Activated CD4-positive, alpha-beta T cell treated with anti-CD3 and anti-CD28 coated beads, Interleukin-2, Interleukin-6, amounts not matched to agents 100 ng/mL and 50 ng/mL, durations not matched to agents 16 hours and 8 hours (primary cell): Measurements from ENCODE around the gene RANBP1.

ENCODE experiments used
- DNase-seq: peaks from one replicate; pipeline ENCODE4 v3.0.0-alpha.2; 2020

Gene RANBP1

GRCh38 chr22:20138868-20139267 is 23.0 kb downstream of the RANBP1 start:
- DNase-seq, result no peak

- no peak for DNase-seq
Observed at GRCh38 chr22:20139391-20140106, 23.6 kb downstream of the RANBP1 start.

GRCh38 chr22:20140107-20140445 is 24.2 kb downstream of the RANBP1 start:
- no peak for DNase-seq

GRCh38 chr22:20140521-20140964 is 24.6 kb downstream of the RANBP1 start:
- no peak for DNase-seq

GRCh38 chr22:20141186-20142077 is 25.5 kb downstream of the RANBP1 start:
- no peak for DNase-seq

GRCh38 chr22:20142711-20143621 is 27.1 kb downstream of the RANBP1 start:
- DNase-seq, result no peak

- no peak for DNase-seq
Observed at GRCh38 chr22:20143883-20144665, 28.2 kb downstream of the RANBP1 start.

- no peak for DNase-seq
Observed at GRCh38 chr22:20145206-20145831, 29.4 kb downstream of the RANBP1 start.

- no peak for DNase-seq
Observed at GRCh38 chr22:20145832-20146223, 29.9 kb downstream of the RANBP1 start.

GRCh38 chr22:20146777-20147176 is 30.9 kb downstream of the RANBP1 start:
- no peak for DNase-seq

- DNase-seq, result no peak
Observed at GRCh38 chr22:20147237-20147988, 31.5 kb downstream of the RANBP1 start.

- DNase-seq, result no peak
Observed at GRCh38 chr22:20148414-20148813, 32.5 kb downstream of the RANBP1 start.

GRCh38 chr22:20149257-20150250 is 33.6 kb downstream of the RANBP1 start:
- DNase-seq, result no peak

- no peak for DNase-seq
Observed at GRCh38 chr22:20150381-20151275, 34.7 kb downstream of the RANBP1 start, which contains the start of gene CCDC188. Gene CCDC188, minus strand, starts transcription at chr22:20151055. Its CDS starts 69 bp downstream, at chr22:20150986.

- DNase-seq, result no peak
Observed at GRCh38 chr22:20151276-20151588, 35.3 kb downstream of the RANBP1 start.

GRCh38 chr22:20152464-20152890 is 36.6 kb downstream of the RANBP1 start:
- DNase-seq, result no peak

GRCh38 chr22:20153945-20154344 is 38.0 kb downstream of the RANBP1 start:
- DNase-seq, result no peak

GRCh38 chr22:20154602-20155187 is 38.8 kb downstream of the RANBP1 start:
- no peak for DNase-seq
